HL-60 (cell line): ENCODE results near the gene PDSS2.
"Not testable (repeated sequence)": the region's sequence is repeated elsewhere in the genome, so short reads cannot be mapped to it uniquely, and the experiment has no call there.

Experiments
- GABPA ChIP-seq: IDR thresholded peaks from 2 replicates; pipeline ENCODE4 v1.6.1; 2012; ENCODE audit warnings: low read depth
- POLR2AphosphoS5 ChIP-seq: IDR thresholded peaks from 2 replicates; pipeline ENCODE4 v1.6.1; 2012; ENCODE audit warnings: low read depth
- SPI1 ChIP-seq: IDR thresholded peaks from 2 replicates; pipeline ENCODE4 v1.6.1; 2012; ENCODE audit warnings: low read depth, mild to moderate bottlenecking, borderline replicate concordance
- TF ChIP-seq, protein P1 (sequence below): IDR thresholded peaks from one replicate; pipeline ENCODE4 v1.5.1; 2011; ENCODE audit warnings: low read length, control low read depth, inconsistent platforms; ENCODE audit not compliant: insufficient read depth
- TF ChIP-seq, protein P2 (sequence below): IDR thresholded peaks from 2 replicates; pipeline ENCODE4 v1.6.1; 2012; ENCODE audit warnings: low read depth; ENCODE audit not compliant: insufficient replicate concordance

- TF ChIP-seq, protein P1, sequence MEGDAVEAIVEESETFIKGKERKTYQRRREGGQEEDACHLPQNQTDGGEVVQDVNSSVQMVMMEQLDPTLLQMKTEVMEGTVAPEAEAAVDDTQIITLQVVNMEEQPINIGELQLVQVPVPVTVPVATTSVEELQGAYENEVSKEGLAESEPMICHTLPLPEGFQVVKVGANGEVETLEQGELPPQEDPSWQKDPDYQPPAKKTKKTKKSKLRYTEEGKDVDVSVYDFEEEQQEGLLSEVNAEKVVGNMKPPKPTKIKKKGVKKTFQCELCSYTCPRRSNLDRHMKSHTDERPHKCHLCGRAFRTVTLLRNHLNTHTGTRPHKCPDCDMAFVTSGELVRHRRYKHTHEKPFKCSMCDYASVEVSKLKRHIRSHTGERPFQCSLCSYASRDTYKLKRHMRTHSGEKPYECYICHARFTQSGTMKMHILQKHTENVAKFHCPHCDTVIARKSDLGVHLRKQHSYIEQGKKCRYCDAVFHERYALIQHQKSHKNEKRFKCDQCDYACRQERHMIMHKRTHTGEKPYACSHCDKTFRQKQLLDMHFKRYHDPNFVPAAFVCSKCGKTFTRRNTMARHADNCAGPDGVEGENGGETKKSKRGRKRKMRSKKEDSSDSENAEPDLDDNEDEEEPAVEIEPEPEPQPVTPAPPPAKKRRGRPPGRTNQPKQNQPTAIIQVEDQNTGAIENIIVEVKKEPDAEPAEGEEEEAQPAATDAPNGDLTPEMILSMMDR, result not testable (repeated sequence)
- TF ChIP-seq GABPA, POLR2AphosphoS5, SPI1: not testable (repeated sequence)
- TF ChIP-seq, protein P2, sequence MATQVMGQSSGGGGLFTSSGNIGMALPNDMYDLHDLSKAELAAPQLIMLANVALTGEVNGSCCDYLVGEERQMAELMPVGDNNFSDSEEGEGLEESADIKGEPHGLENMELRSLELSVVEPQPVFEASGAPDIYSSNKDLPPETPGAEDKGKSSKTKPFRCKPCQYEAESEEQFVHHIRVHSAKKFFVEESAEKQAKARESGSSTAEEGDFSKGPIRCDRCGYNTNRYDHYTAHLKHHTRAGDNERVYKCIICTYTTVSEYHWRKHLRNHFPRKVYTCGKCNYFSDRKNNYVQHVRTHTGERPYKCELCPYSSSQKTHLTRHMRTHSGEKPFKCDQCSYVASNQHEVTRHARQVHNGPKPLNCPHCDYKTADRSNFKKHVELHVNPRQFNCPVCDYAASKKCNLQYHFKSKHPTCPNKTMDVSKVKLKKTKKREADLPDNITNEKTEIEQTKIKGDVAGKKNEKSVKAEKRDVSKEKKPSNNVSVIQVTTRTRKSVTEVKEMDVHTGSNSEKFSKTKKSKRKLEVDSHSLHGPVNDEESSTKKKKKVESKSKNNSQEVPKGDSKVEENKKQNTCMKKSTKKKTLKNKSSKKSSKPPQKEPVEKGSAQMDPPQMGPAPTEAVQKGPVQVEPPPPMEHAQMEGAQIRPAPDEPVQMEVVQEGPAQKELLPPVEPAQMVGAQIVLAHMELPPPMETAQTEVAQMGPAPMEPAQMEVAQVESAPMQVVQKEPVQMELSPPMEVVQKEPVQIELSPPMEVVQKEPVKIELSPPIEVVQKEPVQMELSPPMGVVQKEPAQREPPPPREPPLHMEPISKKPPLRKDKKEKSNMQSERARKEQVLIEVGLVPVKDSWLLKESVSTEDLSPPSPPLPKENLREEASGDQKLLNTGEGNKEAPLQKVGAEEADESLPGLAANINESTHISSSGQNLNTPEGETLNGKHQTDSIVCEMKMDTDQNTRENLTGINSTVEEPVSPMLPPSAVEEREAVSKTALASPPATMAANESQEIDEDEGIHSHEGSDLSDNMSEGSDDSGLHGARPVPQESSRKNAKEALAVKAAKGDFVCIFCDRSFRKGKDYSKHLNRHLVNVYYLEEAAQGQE, result not testable (repeated sequence)
Measured at GRCh38 chr6:107194723-107195122, 264.6 kb downstream of the PDSS2 start.
